Vagina (tissue), 2 donors: Measurements from ENCODE around the gene CEND1. TPM values are rescaled to one million over a fixed set of nuclear protein-coding genes. Genes with fewer than 3 reads are reported as not detected.

Source experiments
- DNase-seq, 2 donors: peaks; one replicate each; pipeline ENCODE4 v3.0.0-alpha.2; 2017; ENCODE audit errors: extremely low spot score in 2 of 2
- H3K27ac ChIP-seq: fragments of 200-600 bp; sonication (generic); one replicate; pipeline ENCODE4 v1.5.1; 2019
- H3K27me3 ChIP-seq: fragments of 200-600 bp; sonication (generic); one replicate; pipeline ENCODE4 v1.5.1; 2019
- H3K36me3 ChIP-seq, 2 donors: fragments of 200-600 bp; sonication (generic); one replicate each; pipeline ENCODE4 v1.5.1; 2017 to 2019
- H3K4me1 ChIP-seq: fragments of 200-600 bp; sonication (generic); one replicate; pipeline ENCODE4 v1.5.1; 2019
- H3K4me3 ChIP-seq, 2 donors: fragments of 200-600 bp; sonication (generic); 1 replicate in 1 of 2; 2 replicates in 1 of 2; pipeline ENCODE4 v1.5.1; 2016 to 2019
- H3K9me3 ChIP-seq: fragments of 200-600 bp; sonication (generic); one replicate; pipeline ENCODE4 v1.5.1; 2019
- CTCF ChIP-seq, 3 experiments: fragments of 450-650 bp in 2 of 3; fragments of 200-600 bp in 1 of 3; sonication (generic) in 1 of 3; IDR thresholded peaks; one replicate each; pipeline ENCODE4 v1.5.1; 2017 to 2019; ENCODE audit warnings: antibody characterized with exemption in 3 of 3, mild to moderate bottlenecking in 2 of 3, moderate library complexity in 2 of 3
- POLR2A ChIP-seq, 2 donors: fragments of 450-650 bp; IDR thresholded peaks; one replicate each; pipeline ENCODE4 v1.6.1; 2017; ENCODE audit warnings: antibody characterized with exemption in 2 of 2, mild to moderate bottlenecking in 2 of 2, moderate library complexity in 2 of 2
- POLR2AphosphoS5 ChIP-seq, 2 donors: sonication (generic); formaldehyde crosslinking; IDR thresholded peaks; one replicate each; pipeline ENCODE4 v1.9.0; 2017; ENCODE audit warnings: antibody characterized with exemption in 2 of 2, mild to moderate bottlenecking in 2 of 2, low read depth in 1 of 2; ENCODE audit not compliant: insufficient read depth in 1 of 2
- intact Hi-C: fragments of 100-400 bp; cut with DNase I; formaldehyde crosslinking; loops from one replicate; pipeline ENCODE4 v1.15.1; 2023
- total RNA-seq: library from RNA; depleted of rRNA; stranded (reverse); fragments of >200 nt; gene quantifications from one replicate; pipeline ENCODE4 v1.2.3, GENCODE V29; 2016

The CEND1 gene
- total RNA-seq, 1 donor from 2014 or later = 1.7 TPM

DNA sequence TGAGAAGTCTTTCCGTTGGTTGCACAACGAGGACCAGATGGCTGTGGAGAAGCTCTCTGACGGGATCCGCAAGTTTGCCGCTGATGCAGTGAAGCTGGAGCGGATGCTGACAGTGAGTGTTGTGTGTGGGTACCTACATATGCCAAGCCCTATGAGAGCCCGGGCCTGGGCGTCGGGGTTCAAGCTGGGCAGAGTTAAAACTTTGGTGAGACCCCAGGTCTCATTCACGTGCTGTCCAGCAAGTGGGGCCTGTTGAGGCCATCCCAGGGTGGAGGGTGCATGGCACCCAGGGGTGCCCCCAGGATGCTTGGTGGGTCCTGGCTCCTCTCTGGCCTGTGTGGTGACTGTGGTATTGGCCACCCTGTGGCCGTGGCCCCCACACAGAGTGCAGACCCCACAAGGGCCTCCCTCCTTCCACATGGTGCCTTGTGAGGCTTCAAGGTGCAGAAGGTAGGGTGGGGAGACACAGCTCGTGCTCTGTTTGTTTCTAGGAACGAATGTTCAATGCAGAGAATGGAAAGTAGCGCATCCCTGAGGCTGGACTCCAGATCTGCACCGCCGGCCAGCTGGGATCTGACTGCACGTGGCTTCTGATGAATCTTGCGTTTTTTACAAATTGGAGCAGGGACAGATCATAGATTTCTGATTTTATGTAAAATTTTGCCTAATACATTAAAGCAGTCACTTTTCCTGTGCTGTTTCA is 25.4 kb downstream of the CEND1 start:
- Histone ChIP-seq H3K27me3 (no peaks in the 10 kb centered on the region), H3K36me3 (peaks cover 0 to 45% of the 10 kb centered on the region in 2 donors), H3K27ac (no peak overlapping the region), H3K4me1 (peaks cover 6% of the 10 kb centered on the region), H3K4me3 (no peak overlapping the region), H3K9me3 (no peaks in the 10 kb centered on the region)
- no peak for DNase-seq
- TF ChIP-seq POLR2AphosphoS5 (IDR thresholded peaks at IDR 0.05; ENCODE audit: insufficient read depth in 1 of 2, low read depth in 1 of 2) = no peak
- no peak for TF ChIP-seq POLR2A (IDR thresholded peaks at IDR 0.05)
- no peak for TF ChIP-seq CTCF (IDR thresholded peaks at IDR 0.05)
- intact Hi-C loops = no loop called here

DNA sequence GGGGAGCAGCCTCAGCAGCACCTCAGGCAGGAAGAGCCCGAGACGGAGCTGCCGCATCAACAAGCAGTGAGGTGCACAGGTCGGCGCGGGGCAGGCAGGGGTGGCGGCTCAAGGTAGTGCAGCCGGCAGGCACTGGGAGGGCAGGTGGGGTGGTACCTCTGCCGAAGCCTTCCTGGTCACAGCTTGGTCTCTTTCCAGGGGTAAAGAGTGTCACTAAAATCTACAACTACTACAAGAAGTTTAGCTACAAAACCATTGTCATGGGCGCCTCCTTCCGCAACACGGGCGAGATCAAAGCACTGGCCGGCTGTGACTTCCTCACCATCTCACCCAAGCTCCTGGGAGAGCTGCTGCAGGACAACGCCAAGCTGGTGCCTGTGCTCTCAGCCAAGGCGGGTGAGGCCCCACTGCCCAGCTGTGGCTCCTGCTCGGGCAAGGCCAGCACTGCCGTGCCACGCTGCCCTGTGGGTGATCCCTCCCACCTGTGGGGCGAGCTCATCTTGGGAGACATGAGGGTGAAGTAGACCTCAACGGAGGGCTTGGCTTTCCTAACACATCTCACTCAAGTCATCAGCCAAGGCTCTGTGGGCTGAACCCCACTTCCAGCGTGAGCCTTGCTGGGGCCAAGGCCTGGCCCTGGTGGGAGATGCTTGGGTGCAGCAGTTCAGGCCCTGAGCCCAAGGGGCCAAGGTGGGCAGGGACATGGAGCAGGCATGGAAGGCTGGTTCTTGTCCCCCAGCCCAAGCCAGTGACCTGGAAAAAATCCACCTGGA is 26.2 kb downstream of the CEND1 start:
- Histone ChIP-seq H3K4me3 (no peak overlapping the region), H3K36me3 (peaks cover 0 to 52% of the 10 kb centered on the region in 2 donors), H3K9me3 (no peaks in the 10 kb centered on the region), H3K27ac (no peak overlapping the region), H3K4me1 (peaks cover 6% of the 10 kb centered on the region), H3K27me3 (no peaks in the 10 kb centered on the region)
- peak in 1 of 2 donors; percentile 84 for DNase-seq
- no peak for TF ChIP-seq POLR2A (IDR thresholded peaks at IDR 0.05)
- TF ChIP-seq CTCF (IDR thresholded peaks at IDR 0.05) = no peak
- no peak for TF ChIP-seq POLR2AphosphoS5 (IDR thresholded peaks at IDR 0.05; ENCODE audit: insufficient read depth in 1 of 2, low read depth in 1 of 2)
- intact Hi-C loops = no loop called here

DNA sequence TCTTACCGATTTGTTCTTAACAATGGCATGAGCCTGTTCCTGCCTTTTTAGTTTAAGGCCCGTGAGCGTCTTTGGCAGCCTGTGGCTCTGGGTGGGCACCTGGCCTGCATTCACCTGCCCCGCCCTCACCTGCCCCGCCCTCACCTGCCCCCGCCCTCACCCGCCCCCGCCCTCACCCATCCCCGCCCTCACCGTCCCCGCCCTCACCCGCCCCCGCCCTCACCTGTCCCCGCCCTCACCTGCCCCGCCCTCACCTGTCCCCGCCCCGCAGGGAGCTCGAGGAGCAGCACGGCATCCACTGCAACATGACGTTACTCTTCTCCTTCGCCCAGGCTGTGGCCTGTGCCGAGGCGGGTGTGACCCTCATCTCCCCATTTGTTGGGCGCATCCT is 26.8 kb downstream of the CEND1 start:
- Histone ChIP-seq H3K27ac (peak overlapping the region; percentile 54), H3K36me3 (peaks cover 0 to 53% of the 10 kb centered on the region in 2 donors), H3K27me3 (no peaks in the 10 kb centered on the region), H3K4me1 (peaks cover 6% of the 10 kb centered on the region), H3K4me3 (no peak overlapping the region), H3K9me3 (no peaks in the 10 kb centered on the region)
- DNase-seq = no peak
- TF ChIP-seq POLR2A (IDR thresholded peaks at IDR 0.05) (no peak), POLR2AphosphoS5 (IDR thresholded peaks at IDR 0.05; ENCODE audit: insufficient read depth in 1 of 2, low read depth in 1 of 2) (no peak)
- intact Hi-C loops = no loop called here

DNA sequence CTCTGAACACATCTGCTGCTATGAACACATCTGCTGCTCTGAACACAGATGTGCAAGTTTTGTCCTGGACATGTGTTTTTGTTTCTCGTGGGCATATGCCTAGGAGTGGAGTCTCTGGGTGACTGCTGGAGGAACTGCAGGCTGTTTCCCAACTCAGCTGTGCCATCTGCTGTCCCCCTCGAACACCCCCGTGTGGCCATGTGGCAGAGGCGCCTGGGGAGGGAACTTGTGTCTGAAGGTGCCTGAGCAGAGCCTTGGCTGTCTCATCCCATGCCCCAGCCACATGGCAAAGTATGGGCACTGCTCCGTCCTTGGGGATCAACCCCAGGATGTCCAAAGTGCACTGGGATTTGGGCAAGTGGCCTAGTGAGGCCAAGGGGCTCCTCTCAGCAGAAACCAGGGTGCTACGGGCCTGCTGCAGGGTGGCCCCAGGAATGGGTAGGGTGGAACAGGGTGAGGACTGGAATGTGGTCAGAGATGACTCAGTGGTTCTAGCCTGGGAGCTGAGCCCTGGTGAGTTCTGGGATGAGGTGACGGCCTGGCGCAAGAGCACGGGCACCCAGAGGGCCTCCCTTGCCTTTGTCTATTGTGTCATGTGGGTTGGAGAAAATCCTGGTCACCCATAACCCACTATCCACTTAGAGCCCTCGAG is 27.3 kb downstream of the CEND1 start:
- TF ChIP-seq CTCF (IDR thresholded peaks at IDR 0.05) (no peak), POLR2A (IDR thresholded peaks at IDR 0.05) (no peak), POLR2AphosphoS5 (IDR thresholded peaks at IDR 0.05; ENCODE audit: insufficient read depth in 1 of 2, low read depth in 1 of 2) (no peak)
- H3K9me3 ChIP-seq = no peaks in the 10 kb centered on the region
- peak overlapping the region; percentile 54 for H3K27ac ChIP-seq
- DNase-seq = no peak
- no peaks in the 10 kb centered on the region for H3K27me3 ChIP-seq
- H3K4me1 ChIP-seq = peaks cover 6% of the 10 kb centered on the region
- H3K36me3 ChIP-seq = peaks cover 0 to 59% of the 10 kb centered on the region in 2 donors
- no peak overlapping the region for H3K4me3 ChIP-seq
- intact Hi-C loops = no loop called here

DNA sequence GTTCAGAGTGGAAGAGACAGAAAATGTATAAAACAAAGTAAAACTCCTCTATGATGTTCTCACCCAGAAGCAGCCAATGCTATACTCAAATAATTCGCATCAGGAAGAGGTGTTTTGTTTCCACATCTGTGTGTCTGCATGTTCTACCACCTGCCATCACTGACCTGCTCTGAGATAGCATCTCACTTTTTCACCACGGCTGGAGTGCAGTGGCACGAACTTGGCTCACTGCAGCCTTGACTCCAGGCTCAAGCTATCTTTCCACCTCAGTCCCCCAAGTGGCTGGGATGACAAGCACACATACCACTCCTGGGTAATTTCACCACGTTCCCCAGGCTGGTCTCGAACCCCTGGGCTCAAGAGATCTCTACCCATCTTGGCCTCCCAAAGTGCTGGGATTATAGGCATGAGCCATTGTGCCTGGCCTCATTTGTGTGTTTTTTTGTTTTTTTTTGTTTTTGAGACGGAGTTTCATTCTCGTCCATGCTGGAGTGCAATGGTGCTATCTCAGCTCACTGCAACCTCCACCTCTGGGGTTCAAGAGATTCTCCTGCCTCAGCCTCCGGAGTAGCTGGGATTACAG is 28.3 kb downstream of the CEND1 start:
- Histone ChIP-seq H3K4me3 (no peak overlapping the region), H3K4me1 (peaks cover 6% of the 10 kb centered on the region), H3K27me3 (no peaks in the 10 kb centered on the region), H3K27ac (no peak overlapping the region), H3K36me3 (peaks cover 0 to 66% of the 10 kb centered on the region in 2 donors), H3K9me3 (no peaks in the 10 kb centered on the region)
- DNase-seq = no peak
- TF ChIP-seq POLR2A (IDR thresholded peaks at IDR 0.05) (no peak), POLR2AphosphoS5 (IDR thresholded peaks at IDR 0.05; ENCODE audit: insufficient read depth in 1 of 2, low read depth in 1 of 2) (no peak), CTCF (IDR thresholded peaks at IDR 0.05) (no peak)
- intact Hi-C loops = no loop called here
